Fibroblast of the conjunctiva (primary cell): Measurements from ENCODE around the gene SNX21.

Source experiments
- DNase-seq: peaks from one replicate; pipeline ENCODE4 v3.0.0-alpha.2; 2010; ENCODE audit warnings: low read depth

Gene SNX21

GRCh38 chr20:45880988-45881788, 47.6 kb downstream of the SNX21 start, which contains the start of gene ZSWIM1:
Gene ZSWIM1, plus strand, starts transcription at chr20:45881227. Its CDS starts 1,366 bp downstream, at chr20:45882593.
- DNase-seq: peak; percentile 98

DNA sequence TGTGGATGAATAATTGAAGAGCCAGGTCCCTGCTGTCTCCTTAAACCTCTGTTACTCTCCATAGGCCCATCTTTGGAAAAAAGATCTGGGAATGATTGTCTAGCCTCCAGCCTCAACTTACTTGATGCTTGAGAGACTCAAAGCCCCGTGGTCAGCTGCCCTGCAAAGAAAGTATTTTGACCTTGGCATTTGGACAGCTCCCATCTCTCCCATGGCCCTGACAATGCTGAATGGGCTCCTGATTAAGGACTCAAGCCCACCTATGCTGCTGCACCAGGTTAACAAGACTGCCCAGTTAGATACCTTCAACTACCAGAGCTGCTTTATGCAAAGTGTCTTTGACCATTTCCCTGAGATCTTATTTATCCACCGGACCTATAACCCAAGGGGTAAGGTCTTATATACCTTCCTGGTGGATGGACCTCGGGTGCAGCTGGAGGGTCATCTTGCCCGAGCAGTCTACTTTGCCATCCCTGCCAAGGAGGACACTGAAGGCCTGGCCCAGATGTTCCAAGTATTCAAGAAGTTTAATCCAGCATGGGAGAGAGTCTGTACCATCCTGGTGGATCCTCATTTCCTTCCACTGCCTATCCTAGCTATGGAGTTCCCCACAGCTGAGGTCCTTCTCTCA, 49.0 kb downstream of the SNX21 start:
- no peak for DNase-seq

GRCh38 chr20:45883100-45883469, 49.5 kb downstream of the SNX21 start:
- no peak for DNase-seq

- no peak for DNase-seq
These were observed 53.2 kb downstream of the SNX21 start for GRCh38 chr20:45886590-45887345.

DNA sequence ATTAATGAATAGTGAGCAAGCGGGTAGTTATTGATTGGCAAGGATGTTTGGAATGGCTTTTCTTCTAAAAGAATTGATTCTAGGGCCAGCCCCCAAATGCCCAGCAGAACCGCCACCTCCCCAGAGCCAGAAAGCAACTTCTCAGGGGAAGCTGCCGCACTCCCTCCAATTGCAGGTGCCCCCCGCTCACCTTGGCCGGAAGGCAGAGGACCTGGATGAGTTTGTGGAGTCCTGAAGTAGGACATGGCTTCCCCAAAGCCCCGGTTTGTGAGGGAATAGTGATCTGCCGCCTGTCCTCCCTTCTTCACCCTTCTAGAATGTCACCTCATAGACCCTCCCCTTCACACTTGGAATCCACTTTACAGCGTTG, 53.7 kb downstream of the SNX21 start, which contains the start of gene SPATA25:
Gene SPATA25, minus strand, starts transcription at position 277 of the 370 bp plus-strand sequence. Its CDS starts 32 bp downstream, at position 245.
- DNase-seq: no peak

DNA sequence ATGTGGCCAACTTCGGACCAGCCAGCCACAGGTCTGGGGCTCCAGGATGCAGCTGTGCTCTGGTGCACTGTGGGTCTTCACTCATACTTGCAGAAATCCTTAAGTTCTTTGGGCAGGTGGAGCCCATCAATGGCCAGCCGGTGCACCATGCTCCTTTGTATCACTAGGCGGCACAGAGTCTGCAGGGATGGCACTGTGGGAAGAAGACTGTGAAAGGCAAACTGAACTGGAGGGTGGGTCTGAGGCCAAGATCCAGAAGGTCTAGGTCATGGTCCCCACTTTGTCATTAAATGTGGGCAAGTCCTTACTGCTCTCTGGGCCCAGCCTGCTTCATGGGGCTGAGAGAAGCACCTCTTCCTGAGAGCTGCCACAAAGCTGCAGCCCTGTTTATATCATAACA, 55.1 kb downstream of the SNX21 start:
- no peak for DNase-seq

DNA sequence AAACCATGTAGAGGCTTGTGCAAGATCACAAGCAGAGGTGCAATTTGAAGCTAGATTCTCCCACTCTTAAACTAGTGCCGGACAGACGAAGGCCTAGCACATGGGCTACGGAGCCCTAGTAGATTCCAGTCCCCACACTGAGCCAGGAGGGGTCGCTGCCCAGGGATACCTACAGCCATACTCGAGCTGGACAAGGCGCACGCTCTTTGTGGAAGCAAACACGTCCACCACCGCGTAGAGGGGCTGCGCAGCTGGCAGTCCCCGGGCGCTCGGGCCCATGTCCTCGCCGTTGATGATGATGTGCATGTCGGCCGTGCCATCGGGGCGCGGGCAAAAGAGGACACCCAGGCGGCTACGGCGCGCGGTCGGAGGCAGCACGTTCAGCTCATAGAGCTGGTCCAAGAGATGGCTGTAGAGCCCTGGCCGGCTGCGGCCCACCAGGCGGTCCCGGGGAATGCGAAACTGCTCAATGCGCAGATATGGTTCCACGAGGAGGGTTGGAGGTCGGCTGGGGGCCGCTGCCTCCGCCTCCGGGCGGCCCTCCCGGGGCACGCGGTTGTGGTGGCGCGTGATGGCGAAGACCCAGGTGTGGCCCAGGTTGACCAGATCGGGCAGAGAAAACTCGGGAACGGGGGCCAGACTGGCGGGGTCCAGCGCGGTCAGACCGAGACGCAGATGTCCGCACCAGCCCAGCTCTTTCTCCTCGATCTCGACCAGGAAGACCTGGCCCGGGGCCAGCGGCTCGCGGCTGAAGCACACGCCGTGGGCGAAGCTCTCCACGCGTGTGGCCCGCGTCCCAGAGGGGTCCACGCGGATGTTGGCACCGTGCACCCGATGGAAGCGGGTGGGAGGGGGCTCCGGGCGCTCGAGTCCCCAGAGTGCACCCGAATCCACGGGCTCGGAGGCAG, 56.7 kb downstream of the SNX21 start:
- DNase-seq: peak; percentile 79

- peak; percentile 85 for DNase-seq
These were observed 57.7 kb downstream of the SNX21 start, which contains the start of the genes CTSA and NEURL2 for GRCh38 chr20:45890985-45891983. Gene CTSA, plus strand, starts transcription at chr20:45891335. Its CDS starts 234 bp downstream, at chr20:45891569. Gene NEURL2, minus strand, starts transcription at chr20:45891208. Its CDS starts 217 bp downstream, at chr20:45890991.

DNA sequence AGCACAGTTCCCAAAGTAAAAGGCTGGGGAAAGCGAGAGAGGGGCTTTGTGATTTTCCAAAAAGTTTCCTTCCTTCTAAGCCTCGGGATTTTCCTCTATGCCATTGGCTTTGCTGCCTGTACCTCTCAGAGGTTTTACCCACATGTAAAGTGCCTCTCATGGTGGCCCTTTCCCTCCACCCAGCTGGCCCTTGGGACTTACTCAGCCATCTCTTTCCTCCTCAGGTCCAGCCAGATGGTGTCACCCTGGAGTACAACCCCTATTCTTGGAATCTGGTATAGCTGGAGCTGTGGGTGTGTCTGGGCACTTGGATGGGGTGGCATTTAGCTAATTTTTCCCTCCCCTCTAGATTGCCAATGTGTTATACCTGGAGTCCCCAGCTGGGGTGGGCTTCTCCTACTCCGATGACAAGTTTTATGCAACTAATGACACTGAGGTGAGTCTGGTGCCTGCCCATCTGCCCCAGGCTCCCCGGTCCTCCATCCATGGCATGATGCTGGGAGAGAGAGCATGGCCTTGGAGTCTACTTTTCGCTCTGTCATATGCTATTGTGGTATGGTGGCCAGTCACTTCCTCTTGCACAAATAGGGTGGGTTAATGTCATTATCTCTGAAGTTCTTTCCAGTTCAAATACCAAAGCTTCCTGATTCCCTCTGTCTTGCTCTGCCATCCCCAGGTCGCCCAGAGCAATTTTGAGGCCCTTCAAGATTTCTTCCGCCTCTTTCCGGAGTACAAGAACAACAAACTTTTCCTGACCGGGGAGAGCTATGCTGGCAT, 58.6 kb downstream of the SNX21 start:
- DNase-seq: no peak
